GM19468 (cell line): ENCODE data around the gene ARL8A.
"Not testable (repeated sequence)": the region's sequence is repeated elsewhere in the genome, so short reads cannot be mapped to it uniquely, and the experiment has no call there.

ENCODE experiments used
- ATAC-seq: cut with Tn5 transposase; IDR thresholded peaks from one replicate; pipeline ENCODE4 v1.9.1; 2021; ENCODE audit warnings: mild to moderate bottlenecking, moderate library complexity, moderate number of reproducible peaks; ENCODE audit not compliant: unreplicated experiment; ENCODE audit errors: extremely low read depth

Gene ARL8A

GRCh38 chr1:202144402-202145067, at the start of gene ARL8A:
TSS of gene ARL8A (minus strand) at chr1:202144737. CDS start at chr1:202144572, 165 bp downstream.
- ATAC-seq, result peak; percentile 6

DNA sequence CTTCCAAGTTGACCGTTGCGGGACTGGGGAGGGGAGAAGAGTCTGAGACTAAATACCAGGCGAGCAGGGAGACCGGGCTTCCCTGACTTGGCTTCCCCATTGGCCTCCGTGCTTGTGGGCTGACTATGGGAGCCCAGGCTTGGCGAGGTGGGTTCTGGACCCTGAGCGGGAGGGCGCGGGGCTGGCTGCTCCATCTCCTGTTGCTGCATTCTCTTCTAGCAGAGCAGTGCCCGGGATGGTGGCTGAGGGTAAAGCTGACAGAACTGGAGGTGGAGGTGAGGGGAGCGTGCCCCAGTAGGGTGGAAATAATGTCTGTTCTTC, 49.8 kb upstream of the ARL8A start:
- no peak for ATAC-seq

- ATAC-seq, result no peak
Observed at GRCh38 chr1:202193614-202194327, 49.2 kb upstream of the ARL8A start, which contains the start of gene LGR6. TSS of gene LGR6 (plus strand) at chr1:202193799. CDS start at chr1:202193990, 191 bp downstream.

DNA sequence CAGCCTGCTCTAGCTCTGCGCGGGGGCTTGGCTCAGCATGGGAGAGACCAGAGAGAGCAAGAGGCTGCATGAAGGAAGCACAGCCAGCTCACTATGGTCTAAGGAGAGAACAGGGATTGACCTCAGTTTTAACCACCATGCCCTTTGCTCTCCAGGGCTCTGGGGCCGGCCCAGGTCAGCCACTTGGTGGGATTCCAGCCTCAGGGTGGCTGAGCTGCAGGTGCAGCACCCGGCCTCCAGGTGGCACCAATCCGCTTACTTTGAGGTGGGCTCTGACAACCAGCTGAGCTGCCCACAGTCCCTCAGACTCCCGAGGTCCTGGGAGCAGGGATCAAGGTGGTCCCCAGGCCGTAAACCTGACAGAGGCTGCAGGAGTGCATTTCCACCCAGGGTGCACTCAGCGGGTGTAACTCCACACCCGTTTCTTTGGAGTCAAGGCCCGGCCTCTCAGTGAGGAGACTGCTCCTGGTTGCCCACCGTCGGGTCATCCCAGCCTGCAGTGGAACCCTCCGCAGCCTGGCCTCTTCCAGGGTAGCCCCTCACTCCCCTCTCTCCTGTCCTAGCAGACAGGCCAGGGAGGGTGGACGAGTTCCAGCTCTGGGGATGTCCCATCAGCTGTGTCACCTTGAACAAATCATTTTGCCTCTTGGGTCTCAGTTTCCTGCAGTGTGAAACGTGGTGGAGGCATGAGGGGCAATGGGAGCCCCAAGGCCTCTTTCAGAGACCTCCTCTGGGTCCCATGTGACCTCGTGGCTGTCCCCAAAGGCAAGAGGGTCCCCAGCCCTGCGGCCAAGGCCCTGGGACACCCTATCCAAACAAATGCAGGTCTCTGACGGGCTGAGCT, 48.5 kb upstream of the ARL8A start:
- no peak for ATAC-seq

- not testable (repeated sequence) for ATAC-seq
Observed at GRCh38 chr1:202191391-202191790, 46.9 kb upstream of the ARL8A start.

DNA sequence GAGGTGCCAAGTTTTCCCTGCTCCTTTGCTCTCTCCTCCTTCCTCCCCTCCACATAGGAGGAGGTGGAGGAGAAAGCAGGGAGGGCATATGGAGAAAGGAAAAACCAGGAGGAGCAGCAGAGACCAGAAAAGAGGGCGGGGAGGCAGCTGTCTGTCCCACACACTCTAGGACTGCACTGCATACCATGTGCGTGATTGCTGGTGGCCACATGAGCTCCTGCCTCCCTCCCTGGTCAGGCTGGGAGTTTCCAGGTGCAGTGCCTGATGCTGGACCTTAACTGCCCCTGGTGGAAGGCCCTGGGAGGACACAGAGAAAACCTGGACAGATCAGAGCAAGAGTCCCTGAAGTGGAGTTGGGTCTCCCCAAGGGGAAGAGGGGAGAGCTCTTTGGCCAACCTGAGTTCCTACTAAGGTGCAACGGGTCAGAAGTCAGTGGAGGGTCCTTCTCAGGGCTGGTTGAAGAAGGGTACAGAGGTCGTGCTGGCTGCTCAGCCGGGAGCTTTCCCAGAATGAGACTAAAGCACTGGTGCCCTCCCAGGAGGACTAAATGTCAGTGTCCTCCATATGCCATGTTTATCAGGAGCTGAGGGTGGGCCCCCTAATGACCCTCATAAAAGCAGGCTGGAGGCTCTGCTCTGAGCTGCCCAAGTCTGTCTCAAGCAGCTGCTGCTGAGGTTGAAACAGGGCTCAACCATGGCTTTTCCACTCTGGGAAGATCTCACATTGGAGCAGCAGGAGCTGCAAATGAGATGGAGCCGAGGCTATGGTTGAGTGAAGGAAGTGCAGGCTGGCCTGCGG, 45.6 kb upstream of the ARL8A start:
- no peak for ATAC-seq

GRCh38 chr1:202189001-202189790, 44.7 kb upstream of the ARL8A start:
- ATAC-seq, result no peak

DNA sequence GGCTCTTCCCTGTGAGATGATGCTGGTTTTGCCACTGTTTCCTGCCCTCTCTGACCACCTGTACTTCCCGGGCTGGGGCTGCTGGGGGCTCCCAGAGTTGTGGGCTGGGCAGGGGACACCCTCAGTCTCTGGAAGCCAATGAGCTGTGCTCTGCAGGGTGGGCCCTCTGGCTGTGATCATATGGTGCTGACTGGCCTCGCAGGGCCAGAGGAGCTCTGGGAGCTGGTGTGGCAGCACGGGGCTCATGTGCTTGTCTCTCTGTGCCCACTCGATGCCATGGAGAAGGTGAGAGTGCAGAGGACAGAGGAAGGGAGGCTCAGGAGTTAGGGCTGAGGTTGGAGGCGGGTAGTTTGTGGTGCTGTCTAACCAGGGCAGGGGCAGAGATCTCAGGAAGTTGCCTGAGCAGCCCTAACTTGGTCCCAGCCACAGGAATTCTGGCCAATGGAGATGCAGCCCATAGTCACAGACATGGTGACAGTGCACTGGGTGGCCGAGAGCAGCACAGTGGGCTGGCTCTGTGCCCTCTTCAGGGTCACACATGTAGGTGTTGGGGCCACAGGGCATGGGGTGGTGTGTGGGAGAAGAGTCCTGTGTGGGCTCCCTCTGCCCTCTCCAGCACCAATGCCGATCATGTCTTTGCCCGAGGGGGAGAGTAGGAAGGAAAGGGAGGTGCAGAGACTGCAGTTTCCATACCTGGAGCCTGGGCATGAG, 43.3 kb upstream of the ARL8A start:
- ATAC-seq, result no peak

GRCh38 chr1:202187041-202187671, 42.6 kb upstream of the ARL8A start:
- no peak for ATAC-seq

GRCh38 chr1:202186327-202186726, 41.8 kb upstream of the ARL8A start:
- ATAC-seq, result no peak

GRCh38 chr1:202184750-202185460, 40.4 kb upstream of the ARL8A start:
- ATAC-seq, result no peak

- ATAC-seq, result no peak
Observed at GRCh38 chr1:202182040-202182877, 37.7 kb upstream of the ARL8A start.

- no peak for ATAC-seq
Observed at GRCh38 chr1:202181586-202181985, 37.0 kb upstream of the ARL8A start.

DNA sequence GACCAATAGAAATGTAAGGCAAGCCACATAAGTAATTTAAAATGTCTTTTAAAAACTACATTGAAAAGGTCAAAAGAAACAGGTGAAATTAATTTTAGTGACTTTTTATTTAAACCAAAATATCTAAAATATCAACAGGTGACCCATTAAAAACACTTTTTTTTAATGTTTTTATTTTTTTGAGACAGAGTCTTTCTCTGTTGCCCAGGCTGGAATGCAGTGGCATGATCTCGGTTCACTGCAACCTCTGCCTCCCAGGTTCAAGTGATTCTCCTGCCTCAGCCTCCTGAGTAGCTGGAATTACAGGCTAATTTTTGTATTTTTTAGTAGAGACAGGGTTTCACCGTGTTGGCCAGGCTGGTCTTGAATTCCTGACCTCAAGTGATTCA, 36.2 kb upstream of the ARL8A start:
- not testable (repeated sequence) for ATAC-seq

- no peak for ATAC-seq
Observed at GRCh38 chr1:202179828-202180750, 35.6 kb upstream of the ARL8A start.
